GM21526 (cell line): Measurements from ENCODE around the gene ANKS1A.

Experiments
- ATAC-seq: cut with Tn5 transposase; IDR thresholded peaks from one replicate; pipeline ENCODE4 v1.9.1; 2021; ENCODE audit warnings: moderate library complexity; ENCODE audit not compliant: unreplicated experiment, low FRiP score

ANKS1A gene

DNA sequence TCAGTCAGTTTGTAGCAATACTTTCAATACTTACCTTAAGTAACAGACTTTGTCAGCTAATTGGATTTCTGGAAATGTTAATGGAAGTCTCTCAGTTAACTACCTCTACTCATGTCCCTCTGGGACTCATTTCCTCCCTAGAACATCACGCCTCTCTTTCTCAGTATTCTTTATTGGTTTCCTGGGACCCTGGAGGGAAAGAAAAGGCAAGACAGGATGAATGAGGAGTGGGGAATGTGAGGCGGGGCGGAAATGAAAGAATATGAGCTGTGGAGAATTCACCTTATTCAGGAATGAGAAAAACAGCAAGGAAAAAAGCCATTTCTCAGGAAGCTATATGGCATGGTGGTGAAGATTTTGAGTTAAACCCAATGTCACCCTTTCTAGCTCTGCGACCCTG, 62.7 kb downstream of the ANKS1A start:
- no peak for ATAC-seq

DNA sequence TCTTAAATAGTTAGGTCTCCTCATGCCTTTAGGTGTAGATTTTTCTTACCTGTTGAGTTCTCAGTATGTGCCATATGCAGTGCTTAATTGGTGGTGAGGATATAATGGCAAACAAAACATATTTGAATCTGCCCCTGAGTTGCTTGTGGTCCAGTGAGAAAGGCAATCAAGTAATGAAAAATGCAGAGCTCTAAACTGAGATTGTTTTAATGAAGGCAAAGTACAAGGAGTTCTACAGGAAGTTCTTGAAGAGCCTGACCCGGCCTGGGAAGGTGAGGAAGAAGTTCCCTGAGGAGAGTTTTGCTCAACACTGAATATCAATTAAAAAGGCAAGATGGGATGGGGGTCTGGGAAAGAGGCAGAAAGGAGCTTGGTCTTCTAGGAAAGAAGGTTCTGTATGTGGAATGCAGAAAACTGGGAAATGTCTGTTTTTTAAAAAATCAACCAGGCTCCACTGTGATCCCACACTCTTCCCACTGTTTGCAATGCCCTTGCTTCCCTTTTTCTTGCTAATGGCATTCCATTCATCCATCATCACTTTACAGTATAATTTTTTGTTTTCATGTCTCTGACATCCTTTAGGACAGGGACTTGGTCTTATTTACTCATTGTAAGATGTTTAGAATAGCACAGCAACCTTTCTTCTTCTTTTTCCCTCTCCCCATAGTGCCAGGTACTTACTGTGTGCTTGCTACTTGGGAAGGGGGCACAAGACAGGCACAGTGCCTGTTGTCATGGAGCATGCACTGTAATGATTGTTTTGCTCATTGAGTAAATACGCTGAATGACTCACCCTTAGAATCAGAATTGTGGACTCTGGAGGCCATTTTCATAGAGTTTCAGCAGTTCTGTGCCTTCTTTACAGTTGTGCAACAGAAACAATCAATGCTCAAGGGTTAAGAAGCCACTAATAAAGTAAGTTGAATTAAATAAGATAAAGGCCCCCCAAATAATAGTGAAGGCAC, 64.3 kb downstream of the ANKS1A start:
- no peak for ATAC-seq

DNA sequence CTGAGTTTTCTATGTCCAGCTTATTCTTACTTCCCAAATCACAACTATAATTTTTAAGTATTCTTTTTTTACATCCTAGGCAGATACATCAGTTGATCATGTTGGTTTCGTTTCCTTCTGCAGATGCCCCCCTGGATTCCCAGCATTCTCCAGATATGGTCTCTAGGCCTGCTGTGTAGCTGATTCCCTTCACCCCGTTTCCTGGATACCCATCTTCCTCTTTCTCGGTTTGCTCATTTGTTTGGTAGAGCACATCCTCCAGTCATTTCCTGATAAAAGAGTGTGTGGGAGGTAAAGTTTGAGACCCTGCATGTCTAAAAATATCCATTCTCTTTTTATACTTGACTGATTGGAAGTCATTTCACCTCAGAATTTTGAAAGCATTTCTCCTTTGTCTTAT, 66.4 kb downstream of the ANKS1A start:
- ATAC-seq = no peak

DNA sequence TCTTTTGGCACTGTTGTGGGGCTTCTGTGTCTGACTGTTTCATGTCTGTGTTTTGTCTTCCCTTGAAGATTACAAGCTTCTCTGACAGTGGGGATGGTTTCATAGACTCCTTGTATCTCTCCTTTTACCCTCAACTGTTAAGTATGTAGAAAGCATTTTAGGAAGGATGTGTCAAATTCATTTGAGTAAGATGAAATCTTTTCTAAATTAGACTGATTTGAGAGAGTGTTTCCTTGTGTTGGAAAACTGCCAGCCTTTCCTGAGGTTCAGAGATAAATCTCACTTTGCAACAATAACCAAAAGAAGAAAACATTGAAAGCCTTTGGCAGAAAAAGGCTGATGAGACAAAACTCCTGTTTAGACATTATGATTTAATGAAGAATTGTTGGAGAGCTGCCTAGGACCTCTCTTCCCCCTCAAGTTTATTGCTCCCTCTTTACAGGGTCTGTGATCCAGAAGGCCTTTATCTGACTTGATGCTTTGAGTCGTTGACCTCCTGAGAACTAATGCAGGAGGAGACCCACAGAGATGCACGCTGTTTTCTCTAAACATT, 68.3 kb downstream of the ANKS1A start:
- ATAC-seq = no peak

DNA sequence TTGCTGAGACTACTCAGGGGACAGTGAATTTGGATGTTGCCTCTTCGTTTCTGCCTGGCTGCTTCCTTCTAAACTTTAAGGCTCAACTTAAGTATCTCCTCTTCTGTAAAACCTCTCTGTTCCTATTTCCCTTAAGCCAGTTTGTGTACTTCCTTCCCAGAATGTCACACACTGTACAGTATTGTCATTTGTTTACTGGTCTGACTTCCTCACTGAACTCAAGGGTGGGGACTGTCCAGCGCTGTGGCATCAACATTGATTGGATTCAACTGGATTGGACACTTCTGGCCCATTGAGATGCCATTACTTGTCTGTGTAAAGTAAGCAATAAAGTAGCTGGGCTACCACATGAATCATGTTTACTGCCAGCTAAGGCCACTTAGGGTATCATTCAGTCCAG, 69.7 kb downstream of the ANKS1A start:
- no peak for ATAC-seq

DNA sequence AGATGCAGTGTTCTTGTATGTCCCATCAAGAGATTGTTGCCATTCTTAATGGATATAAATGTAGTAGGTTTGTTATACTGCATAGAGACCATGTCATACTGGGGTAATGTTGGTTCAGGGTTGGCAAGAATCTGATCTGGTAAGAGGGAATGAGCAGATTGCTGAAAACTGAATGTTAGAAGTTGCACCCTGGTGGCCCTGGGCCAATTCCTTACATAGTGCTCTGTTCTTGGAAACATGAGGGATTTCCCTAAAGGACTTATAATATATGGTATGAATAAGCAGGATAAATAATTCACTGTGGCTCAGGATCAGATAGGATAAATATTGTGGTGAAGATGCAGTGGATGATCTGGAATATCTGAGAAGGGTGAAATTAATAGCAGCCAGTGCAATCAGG, 70.2 kb downstream of the ANKS1A start:
- no peak for ATAC-seq

DNA sequence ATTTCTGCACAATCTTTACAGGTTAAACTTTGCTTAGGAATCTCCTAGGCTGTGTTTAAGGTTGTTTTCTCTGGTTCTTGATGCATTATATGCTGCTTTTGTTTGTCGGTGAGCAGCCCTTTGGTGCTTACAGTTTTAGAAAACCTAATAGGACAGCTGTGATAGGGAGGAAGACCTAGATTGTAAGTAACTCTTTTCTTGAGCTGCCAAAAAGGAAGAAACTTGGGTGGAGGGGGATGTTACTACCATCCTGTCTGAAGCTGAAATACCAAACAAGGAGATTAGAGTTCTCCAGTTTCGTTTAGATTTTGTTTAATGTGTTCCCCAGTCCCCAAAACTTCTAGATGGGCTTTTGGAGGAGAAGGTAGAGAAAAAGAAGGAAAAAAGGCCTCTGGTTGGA, 72.0 kb downstream of the ANKS1A start:
- ATAC-seq = no peak

DNA sequence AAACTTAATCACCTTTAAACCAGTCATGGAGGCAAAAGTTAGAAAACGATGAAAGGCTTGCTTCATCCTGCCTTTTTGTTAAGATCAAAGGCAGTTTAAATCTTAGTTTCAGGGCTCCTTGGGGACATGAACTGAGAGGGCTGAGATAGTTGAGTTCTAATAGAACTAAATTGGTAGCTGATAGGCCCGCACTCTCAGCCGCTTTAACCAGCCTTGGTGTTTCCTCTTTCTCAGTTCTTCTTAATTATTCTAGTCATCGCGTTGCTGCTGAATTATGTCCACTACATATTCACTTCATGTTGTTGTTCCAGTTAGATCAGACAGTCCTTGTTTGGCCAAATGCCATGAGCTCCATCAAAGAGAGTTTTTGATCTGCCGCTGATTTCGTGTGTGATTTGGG, 72.5 kb downstream of the ANKS1A start:
- no peak for ATAC-seq

DNA sequence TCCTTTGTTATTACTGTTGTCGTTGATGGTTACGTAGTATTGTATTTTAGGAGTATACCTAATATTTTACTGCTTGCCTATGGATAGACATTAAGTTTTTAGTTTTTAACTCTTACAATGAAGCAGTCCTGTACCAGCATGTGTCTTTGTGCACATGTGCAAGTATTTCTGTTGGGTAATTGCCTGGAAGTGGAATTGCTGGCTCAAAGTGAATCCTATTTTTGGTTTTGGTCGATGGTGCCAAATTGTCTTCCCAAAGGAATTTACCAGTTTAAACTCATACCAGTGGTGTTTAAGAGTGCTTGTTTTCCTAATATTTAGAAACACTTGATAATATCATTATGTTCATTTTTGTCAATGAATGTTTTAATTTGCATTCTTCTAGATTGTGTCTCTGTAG, 75.5 kb downstream of the ANKS1A start:
- ATAC-seq = no peak

DNA sequence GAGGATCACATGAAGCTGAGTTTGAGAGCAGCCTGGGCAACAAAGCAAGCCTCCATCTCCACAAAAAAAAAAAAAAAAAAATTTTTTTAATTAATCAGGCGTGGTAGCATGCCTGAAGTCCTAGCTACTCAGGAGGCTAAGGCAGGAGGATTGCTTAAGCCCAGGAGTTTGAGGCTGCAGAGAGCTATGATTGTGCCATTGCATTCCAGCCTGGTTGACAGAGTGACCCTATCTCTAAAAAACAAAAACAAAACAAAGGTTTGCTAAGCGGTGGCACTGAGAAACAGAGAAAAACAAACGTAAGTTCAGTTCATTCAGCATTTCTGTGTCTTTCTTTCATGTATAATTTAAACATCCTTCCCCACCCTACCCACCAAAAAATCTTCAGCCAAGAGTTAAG, 78.4 kb downstream of the ANKS1A start:
- no peak for ATAC-seq

DNA sequence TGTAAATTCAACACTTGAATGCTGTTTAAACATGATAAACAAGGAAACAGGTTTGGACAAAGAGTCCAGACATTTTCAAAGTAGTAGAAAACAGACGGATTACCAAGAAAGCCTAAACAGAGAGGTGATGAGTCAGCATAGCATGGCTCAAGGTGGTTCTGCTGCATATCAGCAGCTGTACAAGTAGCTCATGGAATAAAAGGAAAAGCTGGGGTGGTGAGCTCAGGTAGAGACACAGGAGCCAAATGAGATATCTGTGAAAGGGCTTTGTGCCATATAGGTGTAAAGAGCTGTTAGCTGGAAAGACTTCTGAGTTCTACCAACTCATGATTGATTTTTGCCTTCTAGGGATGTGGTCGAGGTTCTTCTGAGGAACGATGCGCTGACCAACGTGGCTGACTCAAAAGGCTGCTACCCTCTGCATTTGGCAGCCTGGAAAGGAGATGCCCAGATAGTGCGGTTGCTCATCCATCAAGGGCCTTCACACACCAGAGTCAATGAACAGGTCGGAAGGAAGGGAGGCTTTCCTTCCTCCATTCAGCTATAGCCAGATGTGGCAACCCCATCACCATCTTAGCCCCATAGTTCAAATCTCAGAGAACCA, 80.7 kb downstream of the ANKS1A start:
- ATAC-seq = no peak

DNA sequence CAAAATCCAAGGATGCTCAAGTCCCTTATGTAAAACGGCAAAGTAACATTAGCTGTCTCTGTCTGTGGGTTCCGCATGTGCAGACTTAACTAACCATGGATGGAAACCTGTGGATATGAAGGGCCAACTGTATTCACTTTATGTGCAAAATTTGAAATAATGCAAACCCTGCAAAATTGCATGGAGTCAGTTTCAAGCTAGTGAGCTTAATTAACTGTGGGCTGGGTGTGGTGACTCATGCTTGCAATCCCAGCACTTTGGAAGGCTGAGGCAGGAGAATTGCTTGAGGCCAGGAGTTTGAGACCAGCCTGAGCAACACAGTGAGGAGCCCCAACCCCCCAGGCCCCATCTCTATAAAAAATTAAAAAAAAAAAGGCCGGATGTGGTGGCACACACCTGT, 81.4 kb downstream of the ANKS1A start:
- no peak for ATAC-seq

DNA sequence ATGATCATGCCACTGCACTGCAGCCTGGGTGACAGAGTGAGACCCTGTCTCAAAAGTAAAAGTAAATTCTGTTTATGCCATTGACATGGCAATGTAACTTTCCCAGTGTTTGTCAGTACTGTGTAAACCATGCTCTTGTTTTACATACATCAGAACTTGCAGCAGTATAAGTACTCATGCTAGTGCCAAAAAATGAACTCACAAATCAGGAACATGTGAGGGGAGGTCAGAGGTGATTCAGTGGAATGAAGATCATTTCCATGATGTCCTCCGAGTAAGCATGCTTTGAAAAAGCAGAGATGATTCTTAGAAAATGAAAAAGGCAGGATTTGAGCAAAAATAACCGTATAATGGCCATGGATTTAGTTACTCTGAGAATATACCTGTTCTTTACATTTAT, 81.9 kb downstream of the ANKS1A start:
- no peak for ATAC-seq

DNA sequence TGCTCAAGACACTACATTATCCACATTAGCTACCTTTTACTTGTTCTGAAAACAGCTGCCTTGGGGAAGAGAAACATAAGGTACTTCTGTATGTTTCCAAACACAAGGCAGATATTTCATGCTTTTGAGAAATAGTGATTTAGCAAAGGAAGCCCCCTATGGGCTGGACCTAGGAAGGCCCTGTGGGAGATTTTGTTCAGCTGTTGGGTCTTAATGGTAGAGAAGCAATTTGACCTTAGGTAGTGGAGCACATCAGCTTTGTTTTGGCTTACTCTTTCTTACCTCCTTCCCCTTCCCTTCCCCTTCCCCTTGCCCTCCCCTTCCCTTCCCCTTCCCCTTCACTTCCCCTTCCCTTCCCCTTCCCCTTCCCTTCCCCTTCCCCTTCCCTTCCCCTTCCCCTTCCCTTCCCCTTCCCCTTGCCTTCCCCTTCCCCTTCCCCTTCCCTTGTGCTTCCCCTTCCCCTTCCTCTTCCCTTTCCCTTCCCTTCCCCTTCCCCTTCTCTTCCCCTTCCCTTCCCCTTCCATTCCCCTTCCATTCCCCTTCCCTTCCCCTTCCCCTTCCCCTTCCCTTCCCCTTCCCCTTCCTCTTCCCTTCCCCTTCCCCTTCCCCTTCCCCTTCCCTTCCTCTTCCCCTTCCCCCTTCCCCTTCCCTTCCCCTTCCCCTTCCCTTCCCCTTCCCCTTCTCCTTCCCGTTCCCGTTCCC, 84.6 kb downstream of the ANKS1A start:
- no peak for ATAC-seq

DNA sequence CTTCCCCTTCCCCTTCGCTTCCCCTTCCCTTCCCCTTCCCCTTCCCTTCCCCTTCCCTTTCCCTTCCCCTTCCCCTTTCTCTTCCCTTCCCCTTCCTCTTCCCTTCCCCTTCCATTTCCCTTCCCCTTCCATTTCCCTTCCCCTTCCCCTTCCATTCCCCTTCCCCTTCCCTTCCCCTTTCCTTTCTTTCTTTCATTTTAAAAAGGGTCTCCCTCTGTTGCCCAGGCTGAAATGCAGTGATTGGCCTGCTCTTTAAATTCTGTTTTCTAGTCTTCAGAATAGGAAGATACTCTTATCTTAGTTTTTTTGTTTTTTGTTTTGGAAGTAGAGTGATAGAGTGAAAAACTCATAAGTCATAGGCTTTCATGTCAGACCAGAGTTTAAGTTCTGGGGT, 85.2 kb downstream of the ANKS1A start:
- ATAC-seq = no peak

DNA sequence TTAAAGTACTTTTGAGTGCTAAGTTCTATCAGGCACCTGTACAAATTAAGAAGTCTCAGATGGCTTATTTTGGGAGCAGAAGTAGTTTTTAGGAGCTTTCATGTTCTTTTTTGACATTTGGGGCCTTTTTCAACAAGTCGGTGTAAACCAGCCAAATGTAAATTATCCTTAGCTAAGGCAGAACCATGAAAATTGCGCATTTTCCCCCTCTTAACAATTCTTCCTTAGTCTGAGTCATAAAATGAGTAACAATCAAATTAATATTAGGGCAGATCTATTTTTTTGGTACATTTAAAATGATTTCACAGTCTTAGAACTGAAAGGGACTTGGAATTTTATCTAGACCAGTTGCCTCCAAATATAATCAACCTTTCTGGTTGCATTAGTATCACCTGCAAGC, 87.2 kb downstream of the ANKS1A start:
- ATAC-seq = no peak

DNA sequence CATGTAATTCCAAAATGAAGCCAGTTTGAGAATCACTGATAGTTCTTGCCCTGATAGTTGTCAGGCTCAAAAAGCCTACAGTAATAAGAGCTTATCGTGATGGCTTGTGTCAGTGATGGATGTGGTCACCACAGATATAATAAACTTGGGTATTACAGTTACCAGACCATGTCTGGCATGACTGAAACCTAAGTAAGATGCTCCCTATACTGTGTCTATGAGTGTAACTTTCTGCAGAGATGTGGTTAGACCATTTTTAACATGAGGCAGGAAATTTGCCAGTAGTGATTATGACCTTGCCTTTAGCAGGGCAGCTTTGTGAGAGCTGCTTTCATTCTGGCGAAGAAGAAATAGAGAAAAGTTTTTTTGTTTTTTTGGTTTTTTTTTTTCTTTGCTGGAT, 90.2 kb downstream of the ANKS1A start:
- ATAC-seq = no peak

DNA sequence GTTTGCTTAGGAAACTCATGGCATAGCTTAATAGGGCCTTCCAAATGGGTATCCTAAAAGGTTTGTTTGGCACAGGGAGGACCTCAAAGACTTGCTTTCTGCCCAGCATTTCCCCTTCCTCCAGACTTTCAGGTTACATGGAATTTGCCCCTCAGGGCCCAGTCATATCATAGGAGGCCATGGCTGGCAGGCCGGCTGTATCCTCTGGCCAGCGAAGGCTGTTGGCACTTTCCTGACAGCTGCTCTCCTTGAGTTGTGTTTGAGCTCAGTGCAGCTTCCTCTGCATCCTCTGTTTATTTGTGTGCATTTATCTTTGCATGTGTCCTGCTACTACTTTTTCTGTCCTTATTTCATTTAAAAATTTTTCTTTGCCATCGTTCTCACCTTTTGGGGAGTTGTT, 90.9 kb downstream of the ANKS1A start:
- ATAC-seq = no peak

DNA sequence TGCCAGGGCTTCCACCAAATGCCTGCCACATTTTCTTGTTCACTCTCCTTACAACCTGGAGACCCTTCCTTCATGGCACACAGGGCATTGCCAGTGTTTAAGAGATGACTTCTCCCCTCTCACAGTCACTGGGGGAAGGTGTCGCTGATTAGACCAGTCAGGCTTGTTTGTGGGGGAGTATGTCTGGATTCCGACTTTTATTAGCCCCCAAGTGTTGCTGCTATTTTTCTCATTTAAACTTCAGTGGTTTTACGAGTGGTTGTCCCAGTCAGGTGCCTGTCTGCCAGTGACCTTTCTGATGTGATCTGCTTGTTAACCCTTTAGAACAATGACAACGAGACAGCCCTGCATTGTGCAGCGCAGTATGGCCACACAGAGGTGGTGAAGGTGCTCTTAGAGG, 92.3 kb downstream of the ANKS1A start:
- ATAC-seq = no peak

DNA sequence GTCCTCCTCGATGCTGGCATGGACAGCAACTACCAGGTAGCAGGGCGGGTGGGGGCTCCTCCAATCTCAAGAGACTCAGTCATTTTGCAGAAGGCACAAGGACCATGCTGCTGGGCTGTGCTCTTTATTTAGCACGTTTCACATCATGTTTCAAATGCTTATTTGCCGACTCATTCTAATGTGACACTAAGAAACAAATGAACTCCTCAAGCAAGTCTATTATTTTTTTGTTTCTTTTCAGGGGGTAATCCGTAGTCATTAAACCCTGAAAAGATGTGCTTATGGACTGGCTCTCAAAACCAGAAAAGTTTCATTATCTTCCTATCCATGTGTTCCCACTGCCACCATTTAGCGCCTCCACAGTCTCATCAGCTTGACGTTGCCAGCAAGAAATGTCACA, 92.9 kb downstream of the ANKS1A start:
- ATAC-seq = no peak

DNA sequence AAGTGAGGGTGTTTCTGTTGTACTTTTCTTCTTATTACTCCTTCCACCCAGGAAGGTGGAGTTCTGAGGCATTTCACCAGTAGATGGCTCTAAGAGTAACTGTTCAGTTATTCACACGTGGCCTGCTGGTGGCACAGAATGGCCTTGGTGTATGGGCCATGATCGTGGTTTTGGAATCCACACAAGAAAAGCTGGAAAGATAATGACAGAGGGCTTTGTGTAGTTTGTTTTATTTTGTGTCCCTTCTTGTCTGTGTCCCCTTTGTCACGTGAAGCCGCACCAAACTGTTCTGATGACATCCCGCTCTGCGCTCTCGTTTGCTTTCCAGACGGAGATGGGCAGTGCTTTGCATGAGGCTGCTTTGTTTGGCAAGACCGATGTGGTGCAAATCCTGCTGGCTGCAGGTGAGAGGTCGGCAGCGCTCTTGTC, 93.4 kb downstream of the ANKS1A start:
- no peak for ATAC-seq
